GOT3 (cell line): ENCODE data around the gene FLNA.
"Not testable (repeated sequence)": the region's sequence is repeated elsewhere in the genome, so short reads cannot be mapped to it uniquely, and the experiment has no call there.

Experiments used
- DNase-seq: peaks from one replicate; lab custom pipeline; 2025; ENCODE audit warnings: mixed read lengths; lab: John Stamatoyannopoulos, UW

Gene FLNA

DNA sequence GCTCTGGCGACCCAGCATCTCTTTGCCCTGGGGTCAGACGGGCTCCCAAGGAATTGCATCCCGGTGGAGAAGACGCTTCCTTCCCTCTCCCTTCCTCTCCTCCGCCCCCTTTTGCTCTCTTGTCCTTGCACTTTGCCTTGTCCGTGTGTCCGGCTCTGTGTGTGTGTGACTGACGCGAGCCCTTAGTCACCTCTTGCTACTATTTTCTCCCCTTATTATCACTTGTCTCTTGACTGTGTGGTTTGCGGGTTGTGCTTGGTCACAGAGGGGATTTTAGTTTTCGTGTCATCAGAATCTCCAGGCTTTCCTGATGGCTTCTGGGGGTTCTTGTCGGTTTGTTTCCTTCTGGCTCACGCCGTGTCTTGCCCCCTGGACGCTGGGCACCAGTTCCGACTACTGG is 31.4 kb downstream of the FLNA start:
- not testable (repeated sequence) for DNase-seq

DNA sequence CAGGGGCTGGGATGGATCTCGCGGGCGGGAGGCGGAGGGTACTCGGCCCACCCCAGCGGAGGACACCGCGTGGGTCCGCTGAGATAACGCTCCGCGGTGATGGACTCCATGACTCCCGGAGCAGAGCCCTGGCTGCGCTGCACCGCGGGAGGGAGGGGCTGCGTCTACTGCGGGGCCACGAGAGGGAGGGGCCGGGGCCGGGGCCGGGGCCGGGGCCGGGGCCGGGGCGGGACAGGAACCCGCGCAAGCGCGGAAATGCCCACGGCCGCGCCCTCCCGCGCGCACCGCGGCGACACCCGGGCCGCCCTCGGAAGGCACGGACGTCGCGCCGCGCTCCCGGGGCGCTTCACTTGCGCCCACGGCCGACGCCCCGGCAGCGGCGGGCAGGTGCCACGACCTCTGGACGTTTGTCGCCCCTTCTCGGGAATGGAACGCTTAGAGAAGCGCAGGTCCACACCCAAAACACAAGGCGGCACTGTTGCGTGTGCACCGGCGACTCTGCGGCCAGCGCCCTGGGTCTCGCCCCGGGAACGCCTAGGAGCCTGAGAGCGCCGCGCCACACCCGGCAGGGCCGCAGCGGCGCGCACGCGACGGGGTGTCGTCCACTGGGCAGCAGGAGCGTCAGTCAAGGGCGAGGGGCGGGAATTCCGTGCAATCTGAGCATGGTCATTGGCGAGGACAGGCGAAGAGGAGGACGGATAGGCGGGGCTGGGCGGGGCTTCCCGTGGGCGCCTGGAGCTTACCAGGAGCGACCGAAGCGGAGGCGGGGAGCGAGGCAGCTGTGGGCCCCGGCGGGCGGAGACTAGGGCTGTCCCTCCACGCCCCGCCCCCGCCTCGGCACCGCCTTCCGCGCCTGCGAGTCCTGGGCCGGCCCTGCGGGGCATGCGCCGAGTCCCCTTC is 32.8 kb downstream of the FLNA start:
- DNase-seq, result not testable (repeated sequence)

DNA sequence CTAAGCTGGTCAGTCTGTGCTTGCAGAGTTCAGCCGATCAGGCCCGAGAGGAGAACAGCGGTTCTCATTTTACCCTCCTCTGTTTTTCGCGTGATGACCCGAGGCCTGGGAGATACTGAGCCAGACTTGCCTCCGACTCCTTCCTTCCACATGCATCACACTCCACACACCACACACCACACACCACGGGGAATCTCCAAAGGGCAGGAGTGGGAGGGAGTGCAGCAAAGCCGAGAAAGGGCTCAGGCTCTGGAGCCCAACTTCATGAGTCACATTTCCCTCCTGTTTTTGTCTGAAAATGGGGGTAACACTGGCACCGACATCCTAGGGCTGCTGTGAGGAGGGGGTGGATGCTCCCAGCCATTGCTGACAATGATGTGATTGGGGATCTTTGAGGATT is 39.9 kb downstream of the FLNA start:
- DNase-seq, result no peak

DNA sequence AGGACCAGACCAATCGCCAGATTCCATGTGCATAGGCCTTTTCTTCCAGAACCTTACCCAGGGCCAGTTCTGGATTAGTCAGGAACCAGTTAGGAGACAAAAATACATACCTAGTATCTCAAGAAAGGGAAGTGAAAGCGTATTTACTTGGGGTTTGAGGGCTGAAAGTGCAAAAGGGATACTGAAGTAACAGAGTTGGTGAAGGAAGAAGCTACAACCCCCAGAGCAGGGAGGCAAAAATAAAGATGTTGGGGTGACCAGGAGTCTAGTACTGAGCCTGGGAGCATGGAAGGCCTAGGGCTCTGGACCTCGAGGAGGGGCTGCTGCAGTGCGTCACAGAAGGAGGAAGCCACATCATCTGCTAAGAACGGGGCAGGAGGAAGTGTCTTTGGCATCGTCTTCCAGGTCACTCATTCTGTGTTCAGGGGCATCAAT is 40.6 kb downstream of the FLNA start:
- DNase-seq, result no peak

DNA sequence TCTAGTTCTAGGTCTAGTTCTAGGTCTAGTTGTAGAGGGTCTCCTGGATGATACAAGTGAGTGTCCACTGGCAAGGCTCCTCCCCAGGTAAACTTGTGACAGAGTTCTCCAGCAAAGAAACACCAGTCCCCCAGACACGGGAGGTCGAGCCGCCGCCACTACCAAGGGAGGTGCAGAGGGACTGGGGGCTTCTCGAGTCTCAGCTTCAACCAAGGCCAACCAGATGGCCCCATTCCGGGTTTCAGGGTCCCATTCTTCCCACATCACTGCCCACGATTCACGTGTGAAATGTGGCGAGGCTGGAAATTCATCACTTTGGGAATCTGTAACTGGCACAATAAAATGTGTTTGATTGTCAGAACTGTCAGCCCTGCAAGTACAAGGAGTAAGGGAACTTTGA is 41.3 kb downstream of the FLNA start:
- no peak for DNase-seq

DNA sequence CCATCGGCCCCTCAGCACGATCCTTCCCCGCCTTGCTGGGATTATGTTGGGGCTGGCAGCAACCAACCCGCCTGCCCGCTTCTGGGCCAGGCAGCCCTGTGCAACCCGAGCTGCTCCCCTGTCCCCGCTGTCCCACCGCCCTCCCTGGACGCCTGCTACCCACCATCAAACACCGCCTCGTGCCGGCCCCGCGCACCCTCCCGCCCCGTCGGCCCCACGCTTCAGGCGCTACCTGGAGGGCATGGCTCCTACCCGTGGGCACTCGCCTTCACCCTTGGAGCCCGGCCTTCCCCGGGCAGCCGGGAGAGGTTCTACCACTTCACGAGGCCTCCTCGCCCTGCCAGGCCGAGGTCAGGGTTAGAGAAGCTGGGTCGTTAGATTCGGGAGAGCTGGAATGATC is 41.9 kb downstream of the FLNA start:
- no peak for DNase-seq

DNA sequence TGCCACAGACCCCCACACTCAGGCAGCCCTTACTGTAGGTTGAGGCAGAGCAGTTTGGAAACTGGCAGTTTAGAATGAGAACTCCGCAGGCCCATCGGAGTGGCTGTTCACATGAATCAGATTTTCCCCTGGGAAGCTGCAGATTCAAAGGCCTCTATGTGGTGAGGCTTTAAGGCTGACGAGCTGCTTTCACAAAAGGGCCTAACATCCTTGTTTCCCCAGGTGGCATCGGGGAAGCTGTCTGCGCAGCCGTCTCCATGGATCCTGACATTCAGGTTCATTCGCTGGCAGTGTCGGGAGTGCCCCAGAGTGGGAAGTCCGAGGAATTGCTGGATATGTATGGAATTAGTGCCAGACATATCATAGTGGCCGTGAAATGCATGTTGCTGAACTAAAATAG is 45.1 kb downstream of the FLNA start:
- no peak for DNase-seq

DNA sequence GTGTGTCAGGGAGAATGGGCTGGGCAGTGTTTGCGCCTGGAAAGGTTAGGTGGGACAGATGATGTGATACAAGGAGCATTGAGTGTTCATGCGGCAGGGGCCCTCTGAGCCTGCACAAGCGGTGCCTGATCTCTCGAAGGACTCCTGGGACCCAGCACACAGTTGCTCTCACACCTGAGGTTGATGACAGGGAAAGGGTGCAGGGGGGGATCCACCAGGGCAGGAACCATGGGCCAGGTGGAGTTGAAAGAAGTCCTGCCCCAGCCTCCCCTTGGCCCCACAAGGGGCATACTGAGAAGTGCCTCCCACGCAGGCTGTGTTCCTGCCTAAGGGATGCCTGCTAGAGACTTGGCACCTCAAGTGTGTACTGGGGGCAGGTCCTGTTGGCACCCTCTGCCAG is 45.8 kb downstream of the FLNA start:
- no peak for DNase-seq

DNA sequence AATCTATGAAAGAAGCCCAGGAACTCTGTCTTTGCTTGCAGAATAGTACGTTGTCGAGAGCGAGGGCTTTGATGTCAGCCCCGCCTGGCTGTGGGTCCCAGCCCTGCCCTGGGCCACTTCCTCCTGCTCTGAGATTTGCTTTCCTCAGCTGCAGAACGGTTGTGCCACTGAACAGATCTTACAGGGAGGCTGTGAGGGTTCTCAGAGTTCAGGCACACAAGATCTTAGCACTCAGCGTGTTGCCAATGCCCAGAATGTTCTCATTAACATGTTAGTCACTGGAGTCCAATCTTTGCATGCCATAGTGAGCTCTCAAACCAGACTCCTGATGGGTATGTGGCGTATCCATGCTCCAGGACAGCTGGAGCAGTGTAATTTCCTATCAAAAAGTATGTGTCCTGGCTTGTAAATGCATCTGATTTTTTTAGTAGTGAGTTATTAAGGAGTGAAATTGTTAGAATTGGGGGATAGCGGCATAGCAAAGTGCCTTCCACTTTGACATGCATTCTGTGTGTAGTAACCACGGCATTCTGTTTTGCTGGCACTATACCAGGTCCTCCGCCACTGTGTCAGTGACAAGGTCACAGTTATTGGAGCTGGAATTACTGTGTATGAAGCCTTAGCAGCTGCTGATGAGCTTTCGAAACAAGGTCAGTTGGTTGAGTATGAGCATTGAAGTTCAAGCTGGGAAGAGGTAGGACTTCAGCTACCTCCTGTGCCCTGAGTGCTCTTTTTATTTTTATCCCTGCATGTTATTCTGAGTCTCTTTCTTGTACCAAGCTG is 47.2 kb downstream of the FLNA start:
- DNase-seq, result no peak

DNA sequence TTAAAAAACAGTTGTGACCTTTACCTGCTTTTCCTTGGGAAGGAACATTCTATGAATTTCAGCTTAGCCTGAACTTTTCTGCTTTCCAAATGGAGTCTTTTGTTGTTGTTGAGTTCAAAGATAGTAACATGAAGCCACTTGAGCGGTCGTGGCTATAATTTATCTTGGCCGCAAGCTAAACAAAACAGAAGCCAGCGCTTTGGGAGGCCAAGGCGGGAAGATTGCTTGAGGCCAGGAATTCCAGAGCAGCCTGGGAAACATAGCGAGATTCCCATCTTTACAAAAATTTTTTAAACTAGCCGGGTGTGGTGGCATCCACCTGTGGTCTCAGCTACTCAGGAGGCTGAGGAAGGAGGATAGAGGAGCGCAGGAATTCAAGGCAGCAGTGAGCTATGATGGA is 48.9 kb downstream of the FLNA start:
- DNase-seq, result no peak

DNA sequence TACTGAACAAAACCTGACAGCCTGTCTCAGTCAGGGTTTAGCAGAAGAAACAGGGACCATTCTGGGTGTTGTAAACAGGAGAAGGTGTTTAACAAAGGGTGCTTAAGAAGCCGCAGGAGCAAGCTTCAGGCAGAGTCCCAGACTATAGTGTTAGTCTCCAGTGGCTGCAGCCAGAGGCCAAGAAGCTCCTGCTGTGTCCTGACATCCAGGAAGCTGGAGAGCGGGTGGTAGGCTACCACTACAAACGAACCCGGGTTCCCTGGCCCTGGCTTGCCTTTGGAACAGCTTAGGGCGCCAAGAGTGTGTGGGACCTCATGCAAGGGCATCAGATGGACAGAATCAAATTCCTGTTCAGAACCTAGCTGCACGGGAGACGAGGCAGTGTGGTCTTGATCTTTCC is 50.9 kb downstream of the FLNA start:
- DNase-seq, result no peak

DNA sequence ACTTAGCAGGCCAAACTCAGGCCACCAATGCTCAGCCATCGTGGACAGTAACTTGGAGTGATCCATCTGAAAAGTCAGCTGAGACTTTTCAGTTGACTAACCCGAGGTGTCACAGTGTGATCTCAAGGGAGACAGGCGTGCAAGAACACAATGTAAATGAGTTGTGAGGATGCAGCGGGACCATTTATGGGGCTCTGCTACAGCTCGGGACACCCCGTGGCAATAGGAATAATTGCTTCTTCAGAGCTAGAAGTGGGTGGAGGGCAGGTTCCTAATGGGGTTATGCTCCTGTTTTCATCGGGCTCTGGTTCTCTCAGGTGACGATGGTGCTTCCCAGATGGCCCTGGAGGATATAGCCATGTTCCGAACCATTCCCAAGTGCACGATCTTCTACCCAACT is 51.5 kb downstream of the FLNA start:
- no peak for DNase-seq

DNA sequence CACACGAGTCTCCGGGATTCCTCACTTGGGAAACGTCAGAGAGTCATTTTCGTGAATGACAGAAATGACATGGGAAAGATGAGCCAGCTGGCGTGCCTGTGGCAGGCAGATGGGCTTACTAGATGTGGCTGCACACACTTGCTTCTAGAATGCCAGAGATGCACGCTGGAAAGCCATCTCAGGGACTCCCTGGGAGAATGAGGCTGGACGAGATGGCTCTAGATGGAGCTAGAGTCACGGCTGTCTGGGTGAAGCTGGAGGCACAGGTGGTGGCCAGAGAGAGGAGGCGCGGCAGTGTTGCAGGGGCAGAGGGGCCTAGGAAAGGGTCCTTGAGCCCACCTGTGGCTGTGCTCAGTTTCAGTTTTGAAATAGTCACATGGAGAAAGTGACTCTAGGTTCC is 52.8 kb downstream of the FLNA start:
- DNase-seq, result no peak

DNA sequence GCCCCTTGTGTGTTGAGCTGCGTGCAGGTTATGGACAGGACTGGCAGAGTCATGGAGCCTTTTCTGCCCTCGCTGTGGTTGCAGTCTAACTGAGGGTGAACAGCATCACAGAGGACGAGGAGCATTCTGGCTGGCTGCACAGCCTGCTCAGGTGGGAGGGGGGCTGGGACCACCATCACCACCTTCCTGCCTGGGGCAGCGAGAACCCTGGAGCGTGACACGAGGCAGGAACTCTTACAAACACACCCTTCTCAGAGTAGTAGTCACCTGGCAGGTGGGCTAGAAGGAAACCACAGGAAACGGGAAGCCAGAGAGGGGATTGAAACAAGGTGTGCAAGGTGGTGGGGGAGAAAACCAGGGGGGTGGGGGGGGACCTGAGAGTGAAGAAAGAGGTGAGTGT is 53.3 kb downstream of the FLNA start:
- DNase-seq, result no peak

DNA sequence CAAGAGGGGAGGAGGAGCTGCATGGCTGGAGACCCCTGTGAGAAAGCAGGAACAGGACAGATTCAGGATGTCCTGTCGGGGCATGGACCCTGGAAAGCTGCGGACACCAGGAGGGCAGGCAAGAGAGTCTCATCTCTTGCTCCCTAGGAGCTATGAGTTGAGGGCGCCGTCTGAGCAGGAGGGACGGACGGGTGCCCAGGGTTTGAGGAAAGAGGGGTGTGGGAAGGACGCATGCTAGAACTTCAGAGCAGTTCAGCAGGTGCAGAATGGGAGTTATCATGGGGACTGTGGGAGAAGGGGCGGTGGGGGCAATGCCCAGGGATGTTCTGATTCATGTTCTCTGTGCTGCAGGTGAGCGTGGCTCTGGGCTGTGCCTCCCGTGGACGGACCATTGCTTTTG is 54.0 kb downstream of the FLNA start:
- DNase-seq, result no peak

DNA sequence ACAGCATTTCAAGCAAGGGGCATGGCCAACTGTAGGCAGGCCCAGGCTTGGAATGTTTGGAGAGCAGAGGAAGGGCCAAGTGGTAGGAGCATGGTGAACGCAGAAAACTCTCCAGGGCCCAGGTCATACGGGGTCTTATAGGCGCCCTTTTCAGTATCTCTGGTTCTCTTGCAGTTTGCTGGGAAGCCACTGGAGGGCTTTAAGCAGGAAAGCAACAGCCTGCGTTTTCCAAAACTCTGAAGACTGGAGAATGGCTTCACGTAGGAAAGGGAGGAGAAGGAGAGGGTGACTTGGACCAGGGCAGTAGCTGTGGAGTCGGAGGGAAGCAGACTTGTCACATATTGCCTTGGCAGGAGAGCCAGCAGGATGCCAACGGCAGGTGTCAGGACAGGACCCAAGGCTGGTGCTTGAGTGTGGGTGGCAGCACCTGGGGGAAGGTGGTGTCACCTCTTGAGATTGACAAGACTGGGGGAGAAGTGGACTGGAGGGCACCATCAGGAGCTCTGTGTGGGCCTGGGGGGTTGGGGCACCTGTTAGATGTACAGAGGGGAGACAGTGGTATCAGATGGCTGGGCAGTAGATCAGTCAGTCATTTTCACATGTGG is 56.9 kb downstream of the FLNA start:
- no peak for DNase-seq

DNA sequence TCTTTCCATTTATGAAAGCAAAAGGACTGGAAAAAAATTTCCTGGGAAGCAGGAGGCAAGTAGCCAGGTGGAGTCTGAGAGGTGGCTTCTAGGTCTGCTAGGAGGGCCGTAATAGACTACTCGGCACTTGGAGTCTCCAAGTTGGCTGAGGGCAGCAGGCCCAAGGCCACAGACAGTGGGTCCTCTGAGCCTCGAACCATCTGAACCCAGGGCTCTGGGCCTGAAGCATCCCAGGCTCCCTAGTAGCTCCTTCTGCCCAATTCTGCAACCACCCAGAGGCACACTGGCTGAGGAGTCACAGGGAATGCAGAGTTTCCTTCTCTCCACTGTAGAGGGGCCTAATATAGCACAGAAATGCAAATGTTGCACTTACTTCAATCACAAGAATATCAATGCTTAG is 59.0 kb downstream of the FLNA start:
- no peak for DNase-seq

DNA sequence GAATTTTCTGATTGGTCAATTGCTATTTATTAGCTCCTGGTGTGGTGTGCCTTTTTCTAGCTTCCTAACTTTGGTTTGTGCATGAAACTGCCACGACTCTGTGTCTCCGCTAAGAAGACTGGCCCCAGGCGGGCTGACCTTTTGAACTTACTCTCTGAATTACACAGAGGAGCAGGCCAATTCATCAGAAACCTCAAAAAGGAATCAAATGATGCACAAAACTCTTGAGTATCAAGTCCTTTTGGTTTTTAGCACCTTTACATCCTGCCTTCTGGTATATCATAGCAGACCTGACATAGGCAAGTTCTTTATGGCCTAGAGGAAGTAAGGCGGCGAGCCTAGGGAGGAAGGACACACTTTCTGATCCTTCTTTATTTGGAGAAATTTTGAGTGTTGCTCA is 61.3 kb downstream of the FLNA start:
- DNase-seq, result no peak

DNA sequence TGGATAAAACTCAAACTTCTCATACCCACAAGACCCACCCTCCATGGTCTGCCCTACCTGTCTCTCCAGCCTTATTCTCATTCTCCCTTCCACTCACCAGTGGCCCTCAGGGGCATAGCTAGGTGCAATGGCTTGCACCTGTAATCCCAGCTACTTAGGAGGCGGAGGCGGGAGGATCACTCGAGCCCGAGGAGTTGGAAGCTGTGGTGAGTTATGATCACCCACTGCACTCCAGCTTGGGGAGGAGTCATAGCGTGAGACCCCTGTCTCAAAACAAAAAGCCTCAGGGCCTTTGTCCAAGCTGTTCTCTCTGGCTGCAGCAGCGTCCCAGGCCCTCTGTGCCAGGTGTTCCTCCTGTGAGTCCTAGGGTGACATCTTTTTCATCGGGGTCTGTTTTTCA is 62.3 kb downstream of the FLNA start:
- DNase-seq, result no peak

DNA sequence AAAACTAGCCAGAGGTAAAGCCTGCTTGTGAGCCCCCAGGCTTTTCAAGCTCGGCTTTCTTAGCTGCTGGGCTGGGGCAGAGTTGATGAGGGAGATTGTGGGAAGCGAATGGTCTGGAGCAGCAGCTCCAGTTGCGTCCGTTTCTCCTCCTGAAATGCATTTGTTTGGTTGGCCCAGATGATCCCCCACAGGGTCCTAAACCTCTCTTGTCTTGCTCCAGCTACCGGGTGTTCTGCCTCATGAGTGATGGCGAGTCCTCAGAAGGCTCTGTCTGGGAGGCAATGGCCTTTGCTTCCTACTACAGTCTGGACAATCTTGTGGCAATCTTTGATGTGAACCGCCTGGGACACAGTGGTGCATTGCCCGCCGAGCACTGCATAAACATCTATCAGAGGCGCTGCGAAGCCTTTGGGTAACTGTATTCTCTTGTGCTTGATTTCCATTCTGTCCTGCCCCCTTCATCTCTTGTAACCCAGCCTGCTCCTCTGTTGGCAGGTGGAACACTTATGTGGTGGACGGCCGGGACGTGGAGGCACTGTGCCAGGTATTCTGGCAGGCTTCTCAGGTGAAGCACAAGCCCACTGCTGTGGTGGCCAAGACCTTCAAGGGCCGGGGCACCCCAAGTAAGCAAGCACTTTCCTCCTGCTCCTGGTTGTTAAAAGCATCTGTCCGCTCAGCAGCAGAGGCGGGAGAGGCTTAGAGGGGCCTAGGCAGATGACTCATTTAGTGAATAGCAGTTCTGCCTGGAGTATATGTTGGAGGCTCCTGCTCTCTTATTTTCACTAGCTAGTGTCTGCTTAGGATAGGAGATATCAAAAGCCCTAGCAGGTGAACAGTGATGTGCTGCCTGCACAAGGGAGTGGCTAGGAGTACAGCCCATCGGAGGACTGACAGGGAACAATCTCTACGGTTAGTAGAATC is 63.6 kb downstream of the FLNA start:
- DNase-seq, result no peak

DNA sequence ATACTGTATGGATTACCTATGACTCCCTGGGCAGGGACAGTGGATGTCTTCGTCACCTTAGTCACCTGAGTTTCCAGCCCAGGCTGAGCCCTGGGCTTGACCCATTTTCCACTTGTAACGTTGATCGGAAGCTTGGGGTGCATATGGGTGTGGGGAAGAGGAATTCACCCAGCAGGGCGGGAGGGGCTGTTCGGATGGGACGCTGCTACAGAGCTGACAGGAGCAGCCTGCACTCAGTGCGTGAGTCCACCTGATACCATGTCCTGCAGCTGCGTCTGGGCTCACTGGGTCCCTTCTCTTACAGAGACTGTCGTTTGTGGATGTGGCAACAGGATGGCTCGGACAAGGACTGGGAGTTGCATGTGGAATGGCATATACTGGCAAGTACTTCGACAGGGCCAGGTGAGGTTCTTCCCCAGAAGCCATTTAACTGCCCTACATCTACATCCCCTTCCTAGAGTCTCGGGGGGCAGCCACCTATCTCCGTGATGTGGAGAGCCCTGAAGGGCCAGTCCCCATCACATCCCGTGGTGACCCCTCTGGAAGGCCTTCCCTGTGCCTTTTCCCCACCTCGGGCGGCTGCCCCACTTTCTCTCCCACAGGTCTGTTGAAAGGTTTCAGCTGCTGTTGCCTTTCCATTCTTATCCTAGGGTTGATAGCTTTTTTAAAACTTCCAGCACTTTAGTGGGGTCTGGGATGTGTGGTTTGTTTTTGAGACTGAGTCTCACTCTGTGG is 65.2 kb downstream of the FLNA start:
- no peak for DNase-seq
